Stimulated activated CD8-positive, alpha-beta memory T cell treated with anti-CD3 and anti-CD28 coated beads, Interleukin-7, amount 100 ng/mL, for 1 hour (primary cell): ENCODE data around the gene GABBR2.

Experiments
- DNase-seq, 2 donors: peaks; one replicate each; pipeline ENCODE4 v3.0.0-alpha.2; 2020; ENCODE audit warnings: low read depth in 2 of 2

The GABBR2 gene

DNA sequence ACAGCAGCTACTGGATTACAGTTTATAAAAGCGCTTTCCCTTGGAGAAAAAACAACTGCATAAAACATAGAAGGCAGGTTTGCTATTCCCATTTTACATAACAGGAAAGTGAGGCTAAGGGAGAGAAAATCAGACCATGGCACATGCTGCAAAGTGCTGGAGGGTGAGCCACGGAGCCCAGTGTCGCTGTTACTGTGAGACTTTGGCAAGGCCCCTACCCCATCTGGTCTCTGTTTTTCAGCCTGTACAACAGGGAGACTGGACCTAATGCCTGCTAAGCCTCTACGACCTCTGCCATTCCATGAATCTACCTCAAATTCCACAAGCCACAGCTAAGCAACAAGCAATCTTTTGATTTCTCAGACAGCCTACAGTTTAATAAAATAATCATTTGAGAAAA, 139.2 kb downstream of the GABBR2 start:
- DNase-seq: no peak

DNA sequence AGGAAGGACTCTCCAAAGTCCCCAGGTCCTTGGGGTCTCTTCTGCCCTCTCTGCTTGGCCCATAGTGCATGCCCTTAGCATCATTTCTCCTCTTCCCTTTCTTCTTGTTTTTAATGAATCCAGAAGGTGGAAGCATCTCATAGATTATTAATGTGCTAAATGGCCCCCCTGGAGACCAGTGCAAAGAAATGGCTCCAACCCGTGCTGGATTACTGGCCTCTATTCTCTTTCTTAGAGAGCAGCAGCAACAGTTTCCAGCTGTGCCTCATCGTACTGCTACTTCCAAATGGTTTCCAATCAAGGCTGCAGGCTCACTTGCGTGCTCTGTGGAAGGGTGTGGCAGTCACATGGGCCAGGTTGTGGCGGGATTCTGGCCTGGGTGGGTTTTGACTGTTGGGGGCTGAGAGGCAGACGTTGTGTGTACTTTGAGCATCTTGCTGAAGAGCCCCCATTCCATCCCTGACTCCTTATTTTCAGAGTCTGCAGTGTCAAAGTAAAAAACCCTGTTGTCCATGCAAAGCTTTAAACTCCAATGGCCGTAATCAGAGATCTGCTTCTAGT, 139.7 kb downstream of the GABBR2 start:
- DNase-seq: no peak

DNA sequence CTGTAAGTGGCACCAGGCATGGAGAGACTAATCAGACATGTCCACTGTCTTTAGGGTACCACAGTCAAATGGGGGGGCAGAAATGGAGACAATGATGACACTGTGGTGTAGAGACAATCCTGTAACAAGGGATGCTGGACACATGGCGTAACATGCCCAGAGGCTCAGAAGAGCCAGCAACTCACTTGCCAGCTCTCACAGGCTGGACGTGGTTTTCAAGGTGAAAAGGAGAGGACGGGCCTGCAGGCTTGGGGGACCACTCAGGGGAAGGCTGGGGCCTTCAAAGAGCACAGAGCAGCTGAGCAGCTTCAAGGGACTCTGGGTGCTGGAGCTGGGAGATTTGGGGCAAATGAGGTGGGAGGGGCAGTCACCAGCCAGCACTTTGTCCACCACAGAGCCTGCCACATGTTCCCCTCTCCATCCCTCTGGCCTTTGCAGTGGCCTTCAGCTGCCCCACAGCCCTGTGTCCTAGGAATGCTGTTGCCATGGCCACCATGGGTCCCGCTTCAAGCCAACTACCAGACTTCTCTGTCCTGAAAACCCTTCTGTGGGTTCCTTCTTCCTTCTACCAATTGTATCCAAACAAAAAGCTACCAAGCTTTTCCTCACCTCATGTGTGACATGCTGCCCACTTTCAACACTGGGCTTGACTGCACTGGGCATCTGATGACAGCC, 140.4 kb downstream of the GABBR2 start:
- no peak for DNase-seq

DNA sequence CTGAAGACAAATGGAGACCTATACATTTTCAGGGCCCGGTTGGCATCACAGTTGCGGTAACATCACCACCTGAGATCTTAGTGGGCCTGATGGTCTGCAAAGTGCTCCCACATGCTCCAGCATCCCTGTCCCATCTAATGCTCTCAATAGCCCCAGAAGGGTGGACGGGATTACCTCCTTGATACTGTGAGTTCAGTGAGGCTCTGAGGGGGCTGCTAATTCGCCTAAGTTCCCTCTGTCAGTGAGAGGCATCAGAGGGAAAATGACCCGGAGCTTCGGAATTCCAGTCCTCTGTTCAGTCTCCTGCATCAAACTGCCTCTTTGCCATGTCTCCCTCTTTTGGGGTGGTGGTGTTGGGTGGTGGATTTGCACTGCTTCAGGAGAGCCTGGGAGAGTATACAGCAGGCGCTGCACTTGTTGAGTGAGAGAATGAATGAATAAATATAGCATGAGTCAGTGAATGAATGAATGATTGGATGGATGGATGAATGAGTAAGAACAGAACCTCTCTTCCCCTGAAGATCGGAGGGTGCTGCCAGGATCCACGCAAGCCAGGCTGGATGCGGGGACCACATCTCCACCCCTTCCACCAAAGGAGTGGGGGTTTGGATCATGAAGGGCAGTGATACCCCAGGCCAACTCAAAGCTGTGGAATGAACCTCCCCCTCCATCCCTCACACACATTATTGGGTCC, 141.0 kb downstream of the GABBR2 start:
- DNase-seq: no peak

DNA sequence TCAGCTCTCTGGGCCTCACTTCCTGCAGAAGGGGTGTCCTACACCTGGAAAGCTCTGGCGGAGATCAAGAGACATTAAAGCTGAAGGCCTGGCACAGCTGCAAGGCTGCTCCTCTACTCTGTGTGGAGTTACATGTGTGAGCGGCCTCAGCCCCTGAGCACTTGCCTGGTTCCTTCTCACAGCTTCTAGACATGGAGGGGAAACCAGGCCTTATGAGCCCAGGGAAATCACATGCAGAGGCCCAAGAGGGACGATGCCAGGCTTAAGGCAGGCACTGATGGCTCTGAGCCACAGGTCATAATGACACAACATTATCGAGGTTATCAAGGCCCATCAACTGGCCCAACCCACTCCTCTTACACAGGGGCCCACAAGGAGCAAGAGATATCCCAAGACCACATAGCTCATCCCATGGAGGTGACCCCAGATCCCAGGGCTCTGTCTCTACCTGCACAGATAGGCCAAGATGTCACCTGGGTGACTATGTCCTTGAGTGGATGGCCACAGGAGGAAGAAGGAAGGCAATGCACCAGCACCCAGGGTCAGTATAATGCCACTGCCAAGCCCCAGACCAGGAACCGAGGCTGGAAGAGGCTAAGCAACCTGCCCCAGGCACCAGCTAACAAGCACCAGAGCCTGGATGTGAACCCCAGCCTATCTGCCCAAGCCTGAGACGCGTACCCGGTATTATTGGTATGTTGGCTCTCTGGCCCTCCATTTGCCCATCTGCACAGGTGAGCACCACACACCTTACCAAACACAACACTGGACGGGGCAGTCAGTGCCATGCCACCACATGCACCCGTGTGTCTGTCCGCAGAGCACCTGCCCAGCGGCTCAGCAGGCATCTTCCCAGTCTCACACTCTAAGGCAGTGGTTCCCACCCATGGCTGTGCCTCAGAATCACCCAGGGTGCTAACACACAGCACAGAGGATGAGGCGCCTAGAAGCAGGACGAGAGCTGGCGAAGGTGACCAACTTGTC, 143.3 kb downstream of the GABBR2 start:
- no peak for DNase-seq

DNA sequence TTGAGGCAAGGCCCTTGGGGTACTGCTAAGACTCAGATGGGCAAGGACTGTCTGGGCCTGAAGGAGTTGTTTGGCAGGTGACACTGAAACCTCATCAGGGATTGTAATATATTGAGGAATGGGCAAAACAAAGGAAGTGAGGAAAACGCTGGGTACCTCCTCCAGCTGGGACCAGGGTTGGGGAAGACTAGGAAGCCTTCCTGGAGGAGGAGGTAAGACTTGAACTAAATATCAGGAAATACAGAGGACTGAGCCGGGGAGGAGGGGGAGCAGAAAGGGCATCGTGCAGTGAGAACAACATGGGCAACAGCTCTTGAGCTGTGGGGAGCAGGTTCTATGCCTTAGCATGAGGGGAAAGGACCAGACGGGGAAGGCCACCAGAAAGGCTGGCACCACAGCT, 144.0 kb downstream of the GABBR2 start:
- no peak for DNase-seq

DNA sequence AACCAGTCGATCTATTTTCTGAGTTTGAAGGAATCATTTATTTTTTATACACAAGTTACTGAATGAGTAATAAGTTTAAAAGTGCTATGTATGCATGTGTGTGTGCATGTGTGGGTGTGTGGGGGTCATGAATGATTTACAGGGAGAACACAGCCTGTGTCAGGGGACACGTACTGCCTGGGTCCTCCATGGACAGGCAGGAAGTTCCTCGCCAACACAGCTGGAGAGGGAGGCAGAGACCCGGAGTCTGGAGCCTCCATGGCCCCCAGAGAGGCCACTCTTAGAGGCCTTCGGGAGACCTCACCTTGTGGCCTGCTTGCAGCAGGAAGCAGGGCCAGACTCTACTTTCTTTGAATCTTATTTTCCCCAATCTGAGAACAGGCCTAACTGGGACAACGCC, 144.7 kb downstream of the GABBR2 start:
- DNase-seq: no peak

DNA sequence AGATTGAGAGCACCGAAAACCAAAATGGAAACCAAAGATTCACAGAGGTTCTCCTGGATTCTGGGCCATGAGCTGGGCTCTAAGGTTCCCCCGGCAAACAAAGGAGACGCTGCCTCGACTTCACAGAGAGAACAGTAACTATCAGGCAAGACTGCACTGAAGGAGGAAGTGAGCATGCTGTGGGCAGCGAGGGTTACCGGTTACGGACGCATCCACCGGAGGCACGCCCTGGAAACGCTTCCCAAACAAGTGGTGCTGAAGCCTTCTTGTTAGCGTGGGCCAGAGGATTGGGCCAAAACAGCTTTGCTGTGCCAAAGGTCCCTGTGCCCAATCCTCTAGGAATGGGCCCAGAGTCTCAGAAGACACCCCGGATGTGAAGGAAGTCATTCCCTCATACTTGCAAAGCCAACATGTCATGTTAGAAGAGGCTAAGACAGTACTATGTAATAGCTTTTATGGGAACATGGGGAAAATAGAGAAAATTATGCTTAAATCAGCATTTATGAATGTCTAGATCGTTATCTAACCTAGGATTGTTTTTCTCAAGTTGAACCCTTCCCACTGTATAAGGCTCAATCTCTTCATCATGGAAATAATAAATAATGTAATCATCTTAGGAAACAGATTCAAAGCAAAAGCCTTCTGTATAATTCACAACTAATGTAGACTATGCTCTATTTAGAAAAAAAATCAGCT, 145.4 kb downstream of the GABBR2 start:
- DNase-seq: no peak

DNA sequence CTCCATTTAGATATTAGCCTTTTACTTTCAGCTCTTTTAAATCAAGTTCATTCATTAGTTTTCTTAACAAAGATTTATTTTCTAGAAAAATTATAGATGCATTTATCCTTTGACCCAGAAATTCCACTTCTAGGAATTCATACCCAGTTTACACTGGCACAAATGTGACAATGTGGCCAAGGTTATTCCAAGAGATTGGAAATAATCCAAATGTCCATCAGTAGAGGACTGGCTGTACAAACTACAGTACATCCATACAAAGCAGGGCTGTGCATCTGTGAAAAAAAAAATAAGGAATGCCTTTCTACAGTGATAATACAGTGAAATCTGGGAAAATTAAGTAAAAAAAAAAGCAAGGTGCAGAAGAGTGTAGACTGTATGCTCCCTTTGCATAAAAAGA, 149.2 kb downstream of the GABBR2 start:
- no peak for DNase-seq

DNA sequence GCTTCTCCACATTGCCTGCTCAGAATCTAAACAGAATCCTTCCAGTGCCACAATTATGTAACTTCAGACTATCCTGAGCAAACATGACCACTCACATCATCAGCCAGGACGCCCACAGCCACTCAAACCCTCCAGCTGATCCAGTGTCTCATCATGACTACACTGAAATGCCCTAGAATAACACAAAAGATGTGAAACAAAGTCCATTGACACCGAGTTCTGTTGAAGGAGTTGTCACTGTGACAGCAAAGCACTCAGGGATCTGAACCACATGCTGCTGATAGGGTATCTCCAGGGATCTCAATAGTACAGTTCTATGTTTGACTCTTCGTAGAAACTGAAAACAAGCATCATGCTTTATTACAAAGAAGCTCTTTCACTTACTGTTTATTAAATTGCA, 150.2 kb downstream of the GABBR2 start:
- no peak for DNase-seq

DNA sequence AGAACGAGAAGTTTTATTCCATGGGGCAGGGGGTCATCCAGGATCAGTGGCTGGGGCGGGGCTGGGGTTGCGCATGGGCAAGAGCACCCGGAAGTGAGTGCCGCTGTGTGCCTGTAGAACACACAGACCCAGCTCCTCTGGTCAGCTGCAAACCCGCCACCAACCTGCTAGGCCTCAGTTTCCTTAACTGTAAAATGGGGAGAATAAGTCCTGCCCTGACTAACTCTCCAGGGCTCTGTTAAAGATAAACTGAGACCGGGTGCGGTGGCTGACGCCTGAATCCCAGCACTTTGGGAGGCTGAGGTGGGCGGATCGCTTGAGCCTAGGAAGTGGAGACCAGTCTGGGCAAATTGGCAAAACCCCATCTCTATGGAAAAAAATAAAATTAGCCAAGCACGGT, 152.2 kb downstream of the GABBR2 start:
- DNase-seq: no peak

DNA sequence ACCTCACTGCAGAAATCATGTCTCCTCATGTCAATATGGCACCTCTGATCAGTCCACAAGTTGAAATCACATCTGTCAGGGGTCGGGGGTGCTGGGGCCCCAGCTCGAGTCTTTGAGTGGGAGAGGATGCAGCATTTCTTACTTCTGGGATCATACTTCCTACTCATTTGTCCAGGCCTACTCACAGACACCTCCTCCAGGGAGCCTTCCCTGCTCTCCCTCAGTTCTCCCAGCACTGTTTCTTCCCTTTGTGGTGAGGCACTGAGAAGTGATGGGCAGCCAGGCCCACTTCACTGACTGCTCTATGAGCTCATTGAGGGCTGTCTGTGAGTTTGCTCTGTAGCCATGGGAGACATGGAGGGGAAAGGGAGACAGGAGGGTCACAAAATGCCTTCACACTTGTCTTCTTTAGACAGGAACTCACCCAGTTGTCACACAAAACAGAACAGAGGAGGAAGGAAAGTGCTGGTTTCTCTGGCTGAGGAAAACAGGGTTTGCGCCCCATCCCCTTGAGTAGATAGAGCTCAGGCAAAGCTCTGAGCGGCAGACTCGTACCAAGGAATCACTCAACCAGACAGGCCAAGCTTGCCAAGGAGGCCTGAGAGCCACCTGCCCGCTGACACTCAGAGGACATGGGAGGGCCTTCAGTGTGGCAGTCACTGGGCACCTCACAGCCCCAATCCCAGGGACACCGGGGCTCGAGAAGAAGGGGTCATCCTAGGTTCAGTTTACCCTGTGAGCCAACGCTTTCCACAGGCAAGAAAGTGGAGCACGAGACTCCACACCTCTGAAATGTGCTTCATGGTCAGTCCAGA, 152.9 kb downstream of the GABBR2 start:
- no peak for DNase-seq

DNA sequence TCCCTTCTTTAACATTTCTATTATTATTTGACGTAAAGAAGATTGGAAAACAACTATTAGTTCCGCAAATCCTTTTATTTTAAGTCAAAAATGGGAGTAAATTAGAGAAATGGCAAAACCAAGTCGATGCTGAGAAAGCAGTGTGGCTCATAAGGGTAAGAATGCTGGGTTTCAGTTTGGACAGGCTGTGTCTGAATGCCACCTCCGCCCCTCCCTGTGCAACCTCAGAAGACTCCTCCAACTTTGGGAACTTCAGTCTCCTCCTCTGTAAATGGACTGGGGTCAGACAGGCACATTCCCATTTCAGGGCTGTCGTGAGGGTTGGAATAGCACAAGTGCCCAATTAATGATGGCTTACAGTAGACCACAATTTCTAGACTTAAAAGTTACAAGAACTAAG, 154.0 kb downstream of the GABBR2 start:
- no peak for DNase-seq

DNA sequence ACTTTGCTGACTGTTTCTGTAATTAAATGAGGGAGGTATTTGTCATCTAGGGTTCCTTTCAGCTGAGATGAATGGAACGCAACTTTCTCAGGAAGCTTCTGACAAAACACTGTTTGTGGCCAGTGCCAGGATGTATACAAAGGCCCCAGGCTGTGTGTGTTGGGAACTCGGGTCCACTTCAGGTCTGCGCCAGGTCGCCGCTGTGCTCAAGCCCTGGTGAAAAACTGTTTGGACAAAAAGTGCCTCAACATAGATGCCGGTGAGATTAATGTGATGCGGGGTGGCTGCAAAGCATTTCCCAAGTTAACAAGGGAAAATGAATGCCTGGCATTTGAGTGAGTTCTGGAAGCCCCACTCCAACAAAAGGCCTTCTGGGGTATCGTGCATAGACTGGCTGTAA, 156.4 kb downstream of the GABBR2 start:
- DNase-seq: no peak

DNA sequence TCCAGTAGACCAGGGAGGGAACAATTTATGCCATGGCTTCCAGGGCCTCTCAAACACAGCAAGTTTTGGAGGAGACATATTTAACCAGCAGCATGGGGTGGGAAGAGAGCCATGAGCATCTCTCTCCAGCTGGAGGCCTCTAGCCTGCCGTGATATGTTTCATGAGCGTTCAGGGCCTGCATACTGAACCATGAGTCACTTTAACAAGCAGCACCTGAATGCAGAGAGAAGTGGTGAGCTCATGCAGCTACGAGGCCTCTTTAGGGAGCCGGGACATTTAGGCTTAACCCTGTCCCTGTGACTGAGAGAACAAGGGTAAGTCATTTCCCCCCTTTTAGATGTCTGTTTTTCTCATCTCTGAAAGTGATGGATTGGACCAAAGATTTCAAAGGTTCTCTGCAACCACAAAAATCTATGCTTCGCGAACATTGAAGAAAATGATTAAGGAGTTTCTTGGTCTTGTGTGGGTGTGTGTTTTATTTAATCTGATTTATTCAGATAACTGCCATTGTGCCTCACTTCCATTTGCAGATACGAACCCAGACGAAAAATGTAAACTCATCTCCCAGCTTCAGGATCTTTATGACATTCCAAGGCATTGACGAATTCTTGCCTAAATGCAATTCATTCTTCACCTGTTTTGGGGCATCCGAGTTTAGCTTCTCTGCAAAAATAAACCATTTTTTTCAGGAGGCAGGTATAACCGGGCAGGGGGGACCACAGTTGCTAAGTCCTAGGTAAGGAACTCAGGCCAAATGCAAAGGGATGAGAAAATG, 157.0 kb downstream of the GABBR2 start:
- no peak for DNase-seq

DNA sequence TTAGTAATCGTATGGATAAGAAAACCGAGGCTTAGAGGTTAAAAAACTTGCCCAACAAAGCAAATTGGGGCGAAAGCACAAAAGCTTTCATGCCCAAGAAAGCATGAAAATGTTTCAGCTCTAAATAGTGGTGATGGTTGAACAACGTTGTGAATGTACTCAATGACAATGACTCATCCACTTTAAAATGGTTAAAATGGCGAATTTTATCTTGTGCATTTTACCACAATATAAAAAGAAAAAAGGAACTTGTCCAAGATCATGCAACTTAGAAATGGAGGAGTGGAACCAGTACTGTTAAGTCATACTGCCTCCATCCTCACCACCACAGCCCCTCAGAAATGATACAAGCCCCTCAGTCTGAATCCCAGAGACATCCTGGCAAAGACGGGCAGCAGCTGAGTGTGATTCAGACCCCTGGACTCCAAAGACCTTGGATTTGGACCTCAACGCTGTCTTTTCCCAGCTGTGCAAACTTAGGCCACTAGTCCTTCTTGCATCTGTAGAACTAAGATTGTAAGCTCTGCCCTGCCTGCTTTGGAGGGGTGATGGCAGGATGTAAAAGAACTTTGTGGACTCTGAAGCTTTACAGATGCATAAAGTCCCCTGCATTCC, 158.4 kb downstream of the GABBR2 start:
- DNase-seq: no peak

DNA sequence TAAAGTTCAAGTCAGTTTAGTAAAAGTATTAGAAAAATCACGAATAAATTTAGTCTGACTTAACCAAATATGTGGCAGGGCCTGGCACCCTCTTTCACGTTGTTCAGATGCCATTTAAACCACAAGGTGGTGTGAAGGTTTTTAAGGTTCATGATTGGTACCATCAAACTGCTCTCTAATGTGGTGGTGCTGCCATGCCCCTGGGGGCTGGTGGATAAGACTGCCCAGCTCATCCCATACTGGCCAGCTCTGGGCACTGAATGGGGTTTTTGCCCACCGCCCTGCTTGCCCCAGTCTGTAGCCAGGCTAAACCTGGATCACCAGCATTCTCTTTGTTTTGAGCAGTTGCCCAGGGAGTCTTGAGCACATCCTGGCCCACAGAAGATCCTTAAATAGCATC, 159.3 kb downstream of the GABBR2 start:
- DNase-seq: no peak

DNA sequence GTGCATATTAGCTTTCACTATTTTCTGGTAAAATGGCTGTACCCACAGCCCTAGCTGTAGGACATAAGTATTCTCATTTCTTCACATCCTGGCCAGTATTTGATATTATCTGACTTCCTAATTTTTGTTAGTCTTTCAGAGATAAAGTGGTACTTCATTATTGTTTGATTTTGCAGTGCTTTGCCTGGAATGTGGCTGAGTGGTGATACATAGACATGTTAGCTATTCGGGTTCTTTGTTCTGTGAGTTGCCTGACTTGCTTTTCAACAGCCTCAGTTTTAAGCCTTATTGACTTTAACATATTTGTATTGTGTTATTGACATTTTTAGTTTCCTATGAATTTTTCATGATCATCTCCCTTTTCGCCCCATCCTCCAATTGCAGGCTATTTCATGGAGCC, 161.1 kb downstream of the GABBR2 start:
- DNase-seq: no peak

DNA sequence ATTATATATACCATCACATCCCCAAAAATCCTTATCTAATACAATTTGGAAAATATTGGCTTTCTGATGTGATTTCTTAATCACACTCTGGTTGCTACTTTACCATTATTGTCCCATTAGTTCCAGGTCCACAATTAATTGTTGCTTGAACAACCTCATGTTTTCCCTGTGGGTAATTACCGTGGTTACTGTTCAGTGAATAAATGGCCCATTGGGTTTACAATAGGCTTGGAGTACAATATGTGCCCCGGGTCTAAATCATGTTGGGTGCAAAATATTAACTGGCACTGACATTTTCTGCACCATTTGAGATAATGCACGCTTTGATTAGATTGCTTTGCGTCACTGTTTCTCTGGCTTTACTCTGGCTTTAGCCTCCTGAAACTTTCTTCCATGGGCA, 163.7 kb downstream of the GABBR2 start:
- no peak for DNase-seq
